ENCODE results near the gene DIMT1.

DIMT1 gene

GRCh38 chr5:62403411-62404250, at the start of gene DIMT1:
TSS of gene DIMT1 (minus strand) at chr5:62403905. CDS start at chr5:62403772, 133 bp downstream.
- DNase-seq = peak; percentile 90

DNA sequence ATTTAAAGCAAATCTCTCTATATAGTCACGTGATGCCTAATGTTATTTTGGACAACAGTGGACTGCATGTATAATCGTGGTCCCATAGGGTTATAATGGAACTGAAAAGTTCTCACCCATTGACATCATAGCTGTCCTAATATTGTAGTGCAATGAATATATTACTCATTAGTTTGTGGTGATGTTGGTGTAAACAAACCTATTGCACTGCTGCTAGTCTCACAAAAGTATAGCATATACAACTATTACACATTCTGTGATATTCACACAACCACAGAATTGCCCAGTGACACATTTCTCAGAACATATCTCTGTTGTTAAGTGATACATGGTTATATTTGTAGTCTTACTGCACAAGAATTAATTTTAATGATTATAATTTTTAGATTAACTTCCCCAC, 46.6 kb upstream of the DIMT1 start:
- no peak for DNase-seq

DNA sequence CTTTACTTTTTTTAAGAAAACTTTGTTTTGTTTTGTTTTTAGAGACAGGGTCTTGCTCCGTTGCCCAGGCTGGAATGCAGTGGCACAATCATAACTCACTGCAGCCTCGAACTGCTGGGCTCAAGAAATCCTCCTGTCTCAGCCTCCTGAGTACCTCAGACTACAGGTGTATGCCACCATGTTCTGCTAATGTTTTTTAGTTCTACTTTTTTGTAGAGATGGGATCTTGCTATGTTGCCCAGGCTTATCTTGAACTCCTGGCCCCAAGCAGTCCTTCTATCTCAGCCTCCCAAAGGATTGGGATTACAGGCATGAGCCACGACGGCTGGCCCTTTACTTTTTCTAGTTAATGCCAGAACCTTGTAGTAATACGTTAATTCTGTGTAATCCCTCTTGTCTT, 44.8 kb upstream of the DIMT1 start:
- no peak for DNase-seq

- no peak for DNase-seq
These were observed 28.9 kb upstream of the DIMT1 start for GRCh38 chr5:62432621-62433064.

GRCh38 chr5:62431735-62432620, 28.3 kb upstream of the DIMT1 start:
- no peak for DNase-seq

GRCh38 chr5:62424763-62425162, 21.1 kb upstream of the DIMT1 start:
- no peak for DNase-seq

GRCh38 chr5:62421414-62421813, 17.7 kb upstream of the DIMT1 start:
- DNase-seq = no peak

GRCh38 chr5:62419609-62420008, 15.9 kb upstream of the DIMT1 start:
- DNase-seq = no peak

GRCh38 chr5:62418462-62419076, 14.9 kb upstream of the DIMT1 start:
- no peak for DNase-seq

GRCh38 chr5:62413711-62414110, 10.0 kb upstream of the DIMT1 start:
- DNase-seq = no peak

- DNase-seq = peak; percentile 97
These were observed 9.0 kb upstream of the DIMT1 start, which contains the start of gene IPO11 for GRCh38 chr5:62412549-62413329. TSS of gene IPO11 (plus strand) at chr5:62412763. CDS start at chr5:62437280, 24,517 bp downstream.

DNA sequence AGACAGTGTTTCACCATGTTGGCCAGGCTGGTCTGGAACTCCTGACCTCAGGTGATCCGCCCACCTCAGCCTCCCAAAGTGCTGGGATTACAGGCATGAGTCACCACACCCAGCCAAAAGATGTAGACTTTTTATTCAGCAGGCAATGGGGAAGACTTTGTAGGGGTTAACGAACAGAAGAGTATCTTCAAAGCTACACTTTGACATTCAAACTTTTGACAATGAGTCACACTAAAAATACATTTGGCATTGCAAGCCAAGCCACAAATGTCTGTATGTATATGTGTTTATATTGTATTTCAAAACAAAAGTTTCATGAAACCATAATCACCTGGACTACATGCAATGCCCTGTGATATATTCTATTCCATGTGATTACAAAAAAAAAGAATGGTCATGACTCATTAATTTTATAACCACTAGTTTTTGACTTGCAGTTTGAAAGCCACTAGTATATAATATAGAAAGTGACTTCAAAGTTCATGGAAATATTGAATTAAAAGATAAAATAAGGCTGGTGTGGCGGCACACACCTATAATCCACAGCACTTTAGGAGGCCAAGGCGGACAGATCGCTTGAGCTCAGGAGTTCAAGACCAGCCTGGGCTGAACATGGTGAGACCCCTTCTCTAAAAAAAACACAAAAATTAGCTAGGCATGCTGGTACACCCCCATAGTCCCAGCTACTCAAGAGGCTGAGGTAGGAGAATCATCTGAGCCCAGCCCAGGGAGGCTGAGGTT, 8.3 kb downstream of the DIMT1 start:
- no peak for DNase-seq

- DNase-seq = no peak
These were observed 16.9 kb downstream of the DIMT1 start for GRCh38 chr5:62386824-62387223.

DNA sequence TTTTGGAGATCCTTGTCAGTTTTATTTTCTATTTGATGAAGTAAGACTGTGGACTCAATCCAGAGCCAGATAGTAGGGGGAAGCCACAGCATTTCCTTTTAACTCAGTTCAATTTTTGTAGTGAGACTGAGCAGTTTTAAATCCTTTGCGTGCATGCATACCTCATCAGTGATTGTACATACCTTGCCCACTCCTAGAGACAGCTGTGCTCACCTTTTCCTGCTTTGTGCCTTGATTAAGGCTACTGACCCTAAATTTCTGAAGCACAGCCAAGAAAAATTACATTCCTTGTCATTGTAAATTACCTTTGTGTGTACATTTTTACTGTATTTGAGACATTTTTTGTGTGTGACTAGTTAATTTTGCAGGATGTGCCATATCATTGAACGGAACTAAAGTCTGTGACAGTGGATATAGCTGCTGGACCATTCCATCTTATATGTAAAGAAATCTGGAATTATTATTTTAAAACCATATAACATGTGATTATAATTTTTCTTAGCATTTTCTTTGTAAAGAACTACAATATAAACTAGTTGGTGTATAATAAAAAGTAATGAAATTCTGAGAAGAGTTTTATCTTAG, 17.8 kb downstream of the DIMT1 start:
- no peak for DNase-seq

- DNase-seq = no peak
These were observed 18.6 kb downstream of the DIMT1 start for GRCh38 chr5:62385131-62385530.

GRCh38 chr5:62376064-62376463, 27.6 kb downstream of the DIMT1 start:
- no peak for DNase-seq

DNA sequence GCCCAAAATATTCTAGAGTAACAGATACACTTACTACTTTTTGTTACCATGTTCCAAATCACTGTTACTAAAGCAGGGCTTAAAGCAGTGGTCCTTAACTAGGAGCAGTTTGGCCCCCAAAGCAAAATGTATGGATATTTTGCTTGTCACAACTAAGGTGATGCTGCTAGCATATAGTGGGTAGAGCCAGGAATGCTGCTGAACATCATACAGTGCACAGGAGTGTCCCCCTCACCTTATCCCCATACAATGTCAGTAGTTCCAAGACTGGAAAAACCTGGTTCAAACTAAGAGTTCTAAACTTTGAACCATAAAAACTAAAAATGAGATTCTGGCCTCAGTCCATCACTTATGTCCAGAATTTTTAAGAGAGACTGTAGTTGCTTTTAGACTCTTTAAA, 28.1 kb downstream of the DIMT1 start:
- no peak for DNase-seq

DNA sequence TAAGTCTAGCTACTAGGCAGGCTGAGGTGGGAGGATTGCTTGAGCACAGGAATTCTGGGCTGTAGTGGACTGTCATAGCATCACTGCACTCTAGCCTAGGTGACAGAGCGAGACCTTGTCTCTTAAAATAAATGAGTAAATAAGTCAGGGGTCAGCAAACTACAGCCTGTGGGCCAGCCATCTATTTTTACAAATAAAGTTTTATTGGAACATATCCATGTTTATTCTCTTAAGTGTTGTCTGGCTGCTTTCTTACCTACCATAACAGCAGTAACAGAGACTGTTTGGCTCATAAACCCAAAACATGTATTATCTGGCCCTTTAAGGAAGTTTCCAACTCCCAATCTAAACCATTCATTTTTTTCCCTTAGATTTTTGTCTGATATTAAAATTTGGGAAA, 29.6 kb downstream of the DIMT1 start:
- no peak for DNase-seq

- DNase-seq = no peak
These were observed 30.3 kb downstream of the DIMT1 start for GRCh38 chr5:62373382-62373781.

- no peak for DNase-seq
These were observed 31.1 kb downstream of the DIMT1 start for GRCh38 chr5:62372600-62372999.

GRCh38 chr5:62371409-62371808, 32.3 kb downstream of the DIMT1 start:
- no peak for DNase-seq

Measured in NCI-H1694 treated with DMSO at 0.1 percent for 48 hours (cell line).